ENCODE measurements around the gene IRF2.

The IRF2 gene

GRCh38 chr4:184434021-184434420 lies 40.3 kb downstream of the IRF2 start:
- in situ Hi-C loops (cut with HindIII; ENCODE audit: low sequenced_read_pairs): no loop called here

- in situ Hi-C loops (cut with HindIII; ENCODE audit: low sequenced_read_pairs): no loop called here
Observed at GRCh38 chr4:184433258-184433892, 41.0 kb downstream of the IRF2 start.

DNA sequence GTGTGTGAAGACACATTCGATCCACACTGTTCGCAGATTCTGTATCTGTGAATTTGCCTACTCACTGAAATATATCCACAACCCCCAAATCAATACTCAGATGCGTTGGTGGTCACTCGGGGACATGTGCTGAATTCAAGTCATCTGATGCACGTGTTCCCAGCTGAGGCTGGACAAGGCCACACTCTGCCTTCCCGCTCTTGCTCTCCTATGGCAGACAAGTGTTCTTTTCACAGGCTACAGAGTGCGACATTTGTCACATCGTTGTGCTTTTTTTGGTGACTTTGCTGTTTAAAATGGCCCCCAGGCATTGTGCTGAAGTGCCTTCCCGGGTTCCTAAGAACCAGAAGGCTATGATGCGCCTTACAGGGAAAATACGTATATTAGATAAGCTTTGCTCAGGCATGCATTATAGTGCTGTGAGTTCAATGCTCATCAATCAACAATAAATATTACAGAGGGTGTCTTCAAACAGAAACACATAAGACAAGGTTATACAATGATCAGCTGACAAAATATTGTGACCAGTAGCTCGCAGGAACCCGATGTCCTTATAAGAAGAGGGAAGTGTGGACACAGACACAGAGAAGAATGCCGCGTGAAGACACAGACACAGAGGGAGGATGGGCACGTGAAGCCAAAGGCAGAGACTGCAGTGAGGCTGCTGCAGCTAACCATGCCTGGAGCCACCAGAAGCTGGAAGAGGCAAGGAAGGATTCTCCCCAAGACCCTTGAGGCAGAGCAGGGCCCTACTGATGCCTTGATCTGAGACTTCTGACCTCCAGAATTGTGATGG lies 42.0 kb downstream of the IRF2 start:
- in situ Hi-C loops (cut with HindIII; ENCODE audit: low sequenced_read_pairs): no loop called here

DNA sequence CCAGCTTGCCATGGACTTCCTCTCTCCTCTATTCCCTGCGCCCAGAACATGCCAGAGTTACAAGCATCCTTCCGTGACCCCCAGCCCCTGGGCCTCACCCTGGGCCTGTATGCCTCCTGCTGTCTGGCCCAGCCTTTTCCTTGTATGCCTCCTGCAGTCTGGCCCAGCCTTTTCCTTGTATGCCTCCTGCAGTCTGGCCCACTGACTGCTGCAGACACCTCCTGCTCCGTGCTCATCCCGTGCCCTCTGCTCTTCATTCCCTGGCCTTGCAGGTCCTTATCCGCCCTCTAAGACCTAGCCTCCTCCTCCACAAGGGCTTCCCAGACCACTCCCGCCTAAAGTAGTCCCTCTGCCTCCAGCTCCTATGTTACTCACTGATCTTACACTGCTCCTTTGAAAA lies 44.2 kb downstream of the IRF2 start:
- in situ Hi-C loops (cut with HindIII; ENCODE audit: low sequenced_read_pairs): no loop called here

DNA sequence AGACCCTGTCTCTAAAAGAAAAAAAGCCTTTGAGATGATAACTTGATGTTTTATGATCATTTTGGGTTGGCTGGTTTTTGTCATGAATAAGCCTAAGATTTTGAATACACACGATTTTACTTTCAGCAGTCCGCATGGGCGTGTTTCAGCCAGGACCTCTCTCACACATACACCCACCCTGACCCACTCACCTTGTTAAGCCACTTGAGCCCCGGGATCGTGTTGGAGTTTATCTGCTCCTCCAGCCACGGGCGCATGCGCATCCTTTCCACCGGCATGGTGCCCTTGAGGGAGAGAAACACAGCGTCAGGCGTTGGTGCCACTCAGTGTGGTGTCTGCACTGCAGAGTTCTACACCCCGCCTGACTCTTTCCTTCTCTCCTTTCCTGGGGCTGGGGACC lies 45.6 kb downstream of the IRF2 start:
- in situ Hi-C loops (cut with HindIII; ENCODE audit: low sequenced_read_pairs): no loop called here

DNA sequence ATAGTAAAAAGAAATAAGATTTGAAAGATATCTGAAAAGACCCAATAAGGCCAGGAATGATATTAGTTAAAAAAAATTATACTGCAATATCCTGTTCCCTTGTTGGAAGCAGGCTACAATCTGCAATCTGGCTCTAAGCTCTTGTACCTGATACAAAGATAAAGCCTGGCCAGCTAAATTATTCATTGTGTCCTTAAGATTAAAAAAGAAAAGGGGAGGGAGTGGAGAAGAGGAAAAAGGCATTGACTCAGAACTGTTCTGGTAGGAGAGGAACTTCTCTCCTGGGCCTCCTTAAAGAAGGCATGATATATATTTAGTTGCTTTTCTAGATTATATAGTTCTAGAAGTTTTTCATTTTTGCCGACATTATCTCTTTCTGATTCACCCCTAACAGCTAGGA lies 46.7 kb downstream of the IRF2 start:
- in situ Hi-C loops (cut with HindIII; ENCODE audit: low sequenced_read_pairs): no loop called here

GRCh38 chr4:184427093-184427492 lies 47.3 kb downstream of the IRF2 start:
- in situ Hi-C loops (cut with HindIII; ENCODE audit: low sequenced_read_pairs): no loop called here

DNA sequence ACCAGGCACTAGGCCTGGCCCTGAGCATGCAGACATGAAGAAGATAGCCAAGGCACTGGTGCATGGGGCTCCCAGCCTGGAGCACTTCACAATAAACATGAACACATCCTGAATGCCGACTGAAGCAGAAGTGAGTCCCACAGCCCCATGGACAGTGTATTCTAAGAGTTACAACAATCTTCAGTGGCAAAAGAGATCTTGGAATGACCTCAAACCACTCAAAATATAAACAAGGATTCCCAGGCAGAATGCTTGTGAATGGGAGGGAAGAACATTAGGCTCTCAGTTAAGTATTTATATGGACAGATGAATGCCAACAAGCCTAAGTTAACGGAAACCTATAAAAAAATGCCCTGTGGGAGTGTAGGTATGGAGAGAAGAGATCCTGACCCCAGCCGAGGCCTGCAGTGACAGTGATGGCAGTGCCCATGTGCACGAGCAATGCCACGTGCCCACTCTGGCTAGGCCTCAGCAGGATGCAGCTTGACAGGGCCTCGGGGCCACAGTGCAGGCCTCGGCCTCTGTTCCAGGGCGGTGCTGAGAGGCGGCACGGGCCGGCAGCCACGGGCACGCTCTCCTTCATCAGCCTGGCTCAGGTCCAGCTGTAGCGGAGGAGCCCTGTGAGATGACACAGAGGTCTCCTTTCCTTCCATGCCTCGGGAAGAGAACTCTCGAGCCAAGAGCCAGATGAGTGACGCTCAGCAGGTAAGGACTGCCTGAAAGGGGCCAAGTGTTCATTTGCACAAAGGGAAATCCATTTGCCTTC lies 49.2 kb downstream of the IRF2 start:
- in situ Hi-C loops (cut with HindIII; ENCODE audit: low sequenced_read_pairs): no loop called here

DNA sequence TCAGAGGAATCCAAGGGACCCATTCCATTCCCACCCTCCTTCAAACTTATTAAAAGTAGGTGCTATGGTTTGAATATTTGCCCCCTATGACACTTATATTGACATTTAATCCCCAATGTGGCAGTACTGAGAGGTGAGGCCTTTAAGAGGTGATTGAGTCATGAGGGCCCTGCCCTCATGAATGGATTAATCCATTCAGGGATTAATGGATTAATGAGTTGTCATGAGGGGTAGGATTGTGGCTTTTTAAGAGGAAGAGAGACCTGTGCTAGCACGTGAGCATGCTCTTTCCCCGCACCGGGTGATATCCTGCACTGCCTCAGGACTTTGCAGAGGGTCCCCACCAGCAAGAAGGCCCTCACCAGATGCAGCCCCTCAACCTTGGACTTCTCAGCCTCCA lies 50.1 kb downstream of the IRF2 start:
- in situ Hi-C loops (cut with HindIII; ENCODE audit: low sequenced_read_pairs): no loop called here

DNA sequence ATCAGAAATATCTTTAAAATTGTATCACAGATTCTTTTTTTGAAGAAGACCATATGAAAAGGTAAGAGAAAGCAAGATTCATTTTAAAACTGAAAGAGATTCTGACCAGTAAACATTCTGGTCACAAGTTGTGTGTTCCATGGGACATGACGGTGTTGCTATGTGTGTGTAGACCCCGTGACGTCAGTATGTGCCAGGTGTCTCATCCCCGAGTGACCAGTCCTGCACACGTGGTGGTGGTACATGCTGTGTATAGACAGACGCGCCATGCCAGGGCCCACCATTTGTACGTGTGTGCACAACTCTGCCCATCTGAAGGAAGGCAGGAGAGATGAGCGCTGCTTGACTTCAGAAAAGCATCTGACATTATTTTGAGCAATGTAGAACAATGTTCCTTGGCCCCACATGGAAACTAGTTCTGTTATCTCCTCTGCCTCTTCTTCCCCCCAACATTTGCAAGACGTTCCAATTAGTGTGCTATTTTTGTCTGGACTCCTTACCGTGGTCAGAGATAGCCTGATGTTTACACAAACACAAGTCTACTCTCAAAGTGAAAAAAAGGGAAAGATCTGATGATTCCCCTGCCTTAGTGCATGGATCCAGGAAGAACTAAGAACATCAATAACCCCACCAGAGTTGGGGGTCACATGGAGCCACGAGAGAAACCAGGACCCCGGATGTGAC lies 51.2 kb downstream of the IRF2 start:
- in situ Hi-C loops (cut with HindIII; ENCODE audit: low sequenced_read_pairs): no loop called here

GRCh38 chr4:184422378-184422777 lies 52.0 kb downstream of the IRF2 start:
- in situ Hi-C loops (cut with HindIII; ENCODE audit: low sequenced_read_pairs): no loop called here

DNA sequence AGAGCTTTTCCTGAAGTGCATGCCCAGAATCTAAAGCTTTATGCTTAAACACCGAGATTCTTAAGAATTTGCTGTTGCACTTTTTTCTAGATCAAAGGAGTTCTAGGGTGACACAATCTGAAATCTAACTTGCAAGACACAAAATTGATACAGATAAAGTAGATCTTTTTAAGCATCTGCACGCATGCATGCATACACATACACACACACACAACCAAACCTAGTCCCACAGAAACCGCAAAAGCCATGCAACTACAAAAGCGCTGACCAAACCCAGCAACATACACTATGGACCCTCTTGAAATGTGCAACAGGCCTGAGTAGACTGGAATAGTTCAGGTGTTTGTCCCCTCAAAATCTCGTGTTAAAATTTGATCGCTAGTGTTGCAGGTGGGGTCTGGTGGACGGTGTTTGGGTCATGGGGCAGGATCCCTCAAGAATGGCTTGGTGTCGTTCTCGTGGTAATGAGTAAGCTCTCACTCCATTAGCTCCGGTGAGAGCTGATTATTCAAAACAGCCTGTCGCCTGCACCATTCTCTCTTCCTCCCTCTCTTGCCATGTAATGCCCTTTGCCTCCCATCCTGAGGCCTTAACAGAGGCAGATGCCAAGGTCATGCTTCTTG lies 52.7 kb downstream of the IRF2 start:
- in situ Hi-C loops (cut with HindIII; ENCODE audit: low sequenced_read_pairs): no loop called here

GRCh38 chr4:184420881-184421416 lies 53.4 kb downstream of the IRF2 start:
- in situ Hi-C loops (cut with HindIII; ENCODE audit: low sequenced_read_pairs): no loop called here

DNA sequence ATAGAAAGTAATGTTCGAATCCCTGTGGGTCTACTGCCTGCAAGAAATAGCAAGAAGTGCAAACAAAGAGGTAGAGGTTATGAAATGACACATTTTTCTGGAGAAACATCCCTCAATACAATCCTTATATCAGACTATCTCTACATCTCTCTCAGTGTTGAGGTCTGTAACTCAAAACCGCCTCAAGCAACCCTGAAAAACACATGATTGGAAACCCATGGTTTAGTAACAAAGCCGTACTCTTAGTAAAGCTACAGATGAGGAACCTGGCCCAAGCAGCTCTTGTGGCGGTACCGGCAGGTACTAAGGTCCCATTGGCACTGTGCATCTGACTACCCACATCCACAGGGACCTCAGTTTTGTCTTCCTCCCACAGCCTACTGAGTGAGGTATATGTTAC lies 53.9 kb downstream of the IRF2 start:
- in situ Hi-C loops (cut with HindIII; ENCODE audit: low sequenced_read_pairs): no loop called here

DNA sequence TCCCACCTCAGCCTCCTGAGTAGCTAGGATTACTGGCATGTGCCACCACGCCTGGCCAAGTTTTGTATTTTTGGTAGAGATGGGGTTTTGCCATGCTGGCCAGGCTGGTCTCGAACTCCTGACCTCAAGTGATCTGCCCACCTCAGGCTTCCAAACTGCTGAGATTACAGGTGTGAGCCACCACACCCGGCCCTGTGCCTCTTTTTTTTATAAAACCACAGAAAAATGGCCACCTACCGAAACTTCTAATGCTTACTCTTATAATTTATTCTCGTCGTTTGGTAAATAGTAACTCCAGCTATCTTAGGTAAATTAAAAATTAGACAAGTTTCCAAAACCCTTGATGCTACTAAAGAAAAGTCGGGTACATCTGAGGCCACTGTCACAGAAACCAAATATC lies 54.4 kb downstream of the IRF2 start:
- in situ Hi-C loops (cut with HindIII; ENCODE audit: low sequenced_read_pairs): no loop called here

- in situ Hi-C loops (cut with HindIII; ENCODE audit: low sequenced_read_pairs): no loop called here
Observed at GRCh38 chr4:184417802-184418511, 56.4 kb downstream of the IRF2 start.

DNA sequence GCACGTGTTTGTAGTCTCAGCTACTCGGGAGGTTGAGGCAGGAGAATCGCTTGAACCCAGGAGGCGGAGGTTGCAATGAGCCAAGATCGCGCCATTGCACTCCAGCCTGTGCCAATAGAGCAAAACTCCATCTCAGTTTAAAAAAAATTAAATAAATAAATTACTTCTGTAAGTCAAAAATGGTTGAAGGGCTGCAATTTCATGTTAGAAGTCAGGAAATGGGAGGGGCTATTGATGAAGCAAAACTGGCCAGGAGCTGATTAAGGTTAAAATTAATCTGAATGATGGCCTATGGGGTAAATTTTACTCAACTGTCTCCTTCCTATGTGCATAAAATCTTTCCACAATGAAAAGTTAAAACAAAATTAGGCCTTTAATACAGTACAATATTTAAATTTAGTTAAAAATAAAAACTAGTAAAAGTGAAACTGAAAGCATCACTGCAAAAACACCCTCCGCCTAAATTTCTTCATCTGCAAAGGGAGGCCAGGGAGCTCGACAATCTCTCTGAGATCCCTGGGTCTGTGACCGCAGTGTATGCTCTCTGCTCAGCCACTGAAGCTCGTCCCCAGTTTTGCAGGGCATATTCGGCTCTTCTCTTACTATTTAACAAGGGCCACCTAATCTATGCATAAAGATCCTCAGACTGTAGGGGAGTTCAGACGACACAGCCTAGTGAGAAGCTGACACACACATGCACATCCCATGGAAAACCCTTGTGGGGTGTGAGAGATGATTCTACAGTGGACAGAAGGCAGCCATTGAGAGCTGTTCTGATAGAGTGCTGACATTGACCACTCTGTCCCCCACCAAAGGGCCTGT lies 57.2 kb downstream of the IRF2 start:
- in situ Hi-C loops (cut with HindIII; ENCODE audit: low sequenced_read_pairs): no loop called here

DNA sequence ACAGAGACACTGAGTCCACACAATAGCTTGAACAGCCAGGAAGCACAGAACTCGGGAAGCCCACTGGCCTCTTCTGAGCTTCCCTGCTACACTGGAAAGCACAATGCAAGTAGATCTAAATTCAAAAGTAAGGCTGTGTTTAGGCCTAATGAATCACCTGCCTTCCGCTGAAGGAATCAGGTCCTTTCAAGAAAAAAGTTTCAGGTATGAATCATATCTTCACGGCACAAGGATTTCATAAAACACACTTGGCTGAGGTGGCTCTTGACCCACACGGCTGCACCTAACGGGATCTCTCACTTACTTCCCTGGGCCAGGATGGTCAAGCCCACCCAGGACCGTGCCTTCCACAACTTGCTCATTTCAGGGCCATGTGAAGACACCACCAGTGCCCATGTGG lies 59.3 kb downstream of the IRF2 start:
- in situ Hi-C loops (cut with HindIII; ENCODE audit: low sequenced_read_pairs): no loop called here

Measured in endothelial cell of hepatic sinusoid (primary cell).